NCI-H146 treated with DMSO at 0.1 percent for 48 hours (cell line): ENCODE results near the gene GUSB.

Experiments used
- DNase-seq: peaks from one replicate; lab custom pipeline; 2025; ENCODE audit not compliant: unreplicated experiment; lab: John Stamatoyannopoulos, UW

The GUSB gene

DNA sequence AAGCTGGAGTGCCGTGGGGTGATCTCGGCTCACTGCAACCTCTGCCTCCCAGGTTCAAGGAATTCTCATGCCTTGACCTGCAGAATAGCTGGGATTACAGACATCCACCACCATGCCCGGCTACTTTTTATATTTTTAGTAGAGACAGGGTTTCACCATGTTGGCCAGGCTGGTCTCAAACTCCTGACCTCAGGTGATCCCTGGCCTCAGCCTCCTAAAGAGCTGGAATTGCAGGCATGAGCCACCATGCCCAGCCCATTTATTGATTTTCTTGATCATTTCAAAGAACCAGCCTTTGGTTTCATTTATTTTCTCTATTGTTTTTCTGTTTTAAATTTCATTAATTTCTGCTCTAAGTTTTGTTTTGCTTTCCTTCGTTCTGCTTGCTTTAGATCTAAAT is 50.3 kb downstream of the GUSB start:
- DNase-seq, result no peak

DNA sequence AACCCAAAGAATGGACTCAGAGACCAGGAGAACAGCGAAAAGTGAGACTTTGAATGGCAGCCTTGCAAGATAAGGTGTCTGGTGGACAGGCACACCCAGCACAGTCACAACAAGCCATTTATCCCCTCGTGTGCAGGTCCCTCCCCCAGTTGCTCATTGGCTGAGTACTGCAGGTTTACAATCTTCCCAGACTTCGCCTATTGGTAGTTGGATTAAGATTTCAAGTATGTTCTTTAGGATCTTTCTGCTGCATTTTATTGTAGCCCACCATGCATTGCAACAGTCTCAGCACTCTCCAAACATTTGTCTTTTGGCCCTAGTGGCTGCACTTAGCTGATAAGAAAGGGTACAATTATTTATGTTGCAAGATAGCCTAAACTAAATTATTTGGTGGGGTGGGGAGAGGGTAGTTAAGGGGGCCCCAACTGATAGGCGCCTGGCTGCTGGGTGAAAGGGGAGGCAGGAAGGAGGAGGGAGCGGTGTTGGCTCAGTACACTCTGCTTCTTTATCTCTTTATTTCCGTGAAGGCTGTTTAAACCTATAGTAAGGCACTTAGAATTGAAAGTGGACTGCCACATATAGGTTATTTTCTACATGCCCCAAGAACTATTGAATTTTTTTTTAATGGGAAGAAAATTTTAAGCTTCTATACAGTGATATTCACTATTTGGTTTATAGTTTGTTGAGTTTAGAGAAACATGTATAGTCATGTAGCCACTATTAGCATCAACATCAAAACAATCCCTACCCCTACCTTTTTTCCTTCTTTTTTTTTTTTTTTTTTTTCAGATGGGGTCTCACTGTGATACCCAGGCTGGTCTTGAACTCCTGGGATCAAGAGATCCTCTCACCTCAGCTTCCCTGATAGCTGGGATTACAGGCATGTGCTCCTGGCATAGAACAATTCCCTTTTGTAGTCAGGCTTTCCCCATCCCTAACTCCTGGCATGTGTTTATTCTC is 54.2 kb downstream of the GUSB start:
- no peak for DNase-seq

DNA sequence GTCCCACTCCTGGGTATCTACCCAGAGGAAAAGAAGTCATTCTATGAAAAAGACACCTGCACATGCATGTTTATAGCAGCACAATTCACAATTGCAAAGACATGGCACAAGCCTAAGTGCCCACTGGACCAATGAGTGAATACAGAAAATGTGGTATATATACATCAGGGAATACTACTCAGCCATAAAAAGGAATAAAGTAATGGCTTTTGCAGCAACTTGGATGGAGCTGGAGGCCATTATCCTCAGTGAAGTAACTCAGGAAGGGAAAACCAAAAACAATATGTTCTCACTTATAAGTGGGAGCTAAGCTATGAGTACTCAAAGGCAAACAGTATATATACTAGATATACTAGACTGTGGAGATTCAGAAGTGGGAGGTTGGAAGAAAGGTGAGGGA is 55.4 kb downstream of the GUSB start:
- no peak for DNase-seq

DNA sequence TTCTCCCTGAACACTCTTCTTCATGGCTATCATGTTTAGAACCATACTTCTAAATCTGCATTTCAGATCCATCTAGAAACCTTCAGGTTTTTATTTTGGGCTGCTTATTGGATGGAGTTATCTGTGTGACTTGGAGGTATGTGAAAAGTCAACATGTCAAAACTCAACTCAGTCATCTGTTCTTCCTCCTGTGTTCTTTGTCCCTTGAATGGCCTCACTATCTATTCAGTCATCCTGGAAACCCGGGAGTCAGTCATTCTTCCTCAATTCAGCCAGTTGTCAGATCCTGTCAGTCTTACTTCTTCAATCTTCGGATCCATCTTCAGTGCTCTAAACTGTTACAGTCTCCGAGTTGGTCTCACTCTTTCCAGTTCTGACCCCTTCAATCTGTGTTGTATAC is 57.0 kb downstream of the GUSB start:
- no peak for DNase-seq

DNA sequence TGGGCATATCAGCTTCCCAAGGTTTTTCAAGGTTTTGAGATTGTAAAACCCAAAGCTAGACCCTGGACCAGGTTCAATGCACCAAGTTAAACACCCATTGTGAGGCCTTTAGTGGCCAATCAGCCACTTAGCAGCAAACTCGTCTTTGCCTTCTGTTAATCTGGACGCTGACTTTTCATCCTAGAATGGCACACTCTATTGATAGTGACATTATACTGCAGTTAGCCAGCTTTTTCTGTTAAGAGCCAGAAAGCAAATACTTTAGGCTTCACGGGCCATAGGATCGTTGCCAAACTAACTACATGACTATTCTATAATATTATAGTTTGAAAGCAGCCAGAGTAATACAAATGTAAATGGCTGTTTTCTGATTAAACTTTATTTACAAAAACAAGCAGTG is 57.8 kb downstream of the GUSB start:
- no peak for DNase-seq

DNA sequence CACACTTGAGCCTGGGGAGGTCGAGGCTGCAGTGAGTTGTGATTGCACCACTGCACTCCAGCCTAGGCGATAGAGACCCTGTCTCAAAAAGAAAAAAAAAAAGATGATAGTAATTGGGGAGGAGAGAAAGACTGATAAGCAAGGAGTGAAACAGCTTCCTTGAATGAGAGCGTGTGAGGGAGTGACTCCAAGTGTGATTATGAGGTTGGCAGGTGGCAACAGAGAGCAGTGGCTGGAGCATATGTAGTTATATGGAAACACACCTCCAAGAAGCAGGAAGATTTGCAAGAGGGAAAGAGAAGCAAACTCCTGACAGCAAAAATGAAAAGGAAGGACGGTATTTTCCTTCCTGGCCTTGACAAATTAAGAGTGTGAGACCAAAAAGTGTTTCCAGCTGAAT is 58.7 kb downstream of the GUSB start:
- DNase-seq, result no peak

DNA sequence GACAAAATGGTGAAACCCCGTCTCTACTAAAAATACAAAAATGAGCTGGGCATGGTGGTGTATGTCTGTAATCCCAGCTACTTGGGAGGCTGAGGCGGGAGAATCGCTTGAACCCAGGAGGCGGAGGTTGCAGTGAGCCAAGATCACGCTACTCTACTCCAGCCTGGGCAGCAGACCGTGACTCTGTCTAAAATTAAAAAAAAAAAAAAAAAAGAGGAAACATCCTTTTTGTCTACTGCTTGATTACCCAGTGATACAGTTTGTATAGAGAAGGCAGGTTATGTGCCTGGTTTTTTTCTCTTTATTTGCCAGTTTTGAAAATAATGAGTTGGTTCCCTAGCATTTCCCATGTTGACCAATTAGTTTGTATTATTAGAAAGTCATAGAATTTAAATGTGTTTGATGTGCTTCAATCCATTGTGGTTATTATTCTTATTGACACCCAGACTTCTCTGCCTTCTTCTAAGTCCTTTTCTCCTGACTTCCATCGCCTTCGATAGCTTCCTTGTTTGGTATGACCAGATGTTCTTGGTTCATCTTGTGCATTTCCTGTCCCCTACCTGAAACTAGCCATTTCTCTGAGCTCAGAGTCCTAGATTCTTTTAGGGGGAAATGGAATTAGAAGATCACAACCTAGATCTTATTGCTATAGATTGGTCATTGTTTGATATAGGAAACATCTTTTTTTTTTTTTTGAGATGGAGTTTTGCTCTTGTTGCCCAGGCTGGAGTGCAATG is 65.9 kb downstream of the GUSB start:
- DNase-seq, result no peak

DNA sequence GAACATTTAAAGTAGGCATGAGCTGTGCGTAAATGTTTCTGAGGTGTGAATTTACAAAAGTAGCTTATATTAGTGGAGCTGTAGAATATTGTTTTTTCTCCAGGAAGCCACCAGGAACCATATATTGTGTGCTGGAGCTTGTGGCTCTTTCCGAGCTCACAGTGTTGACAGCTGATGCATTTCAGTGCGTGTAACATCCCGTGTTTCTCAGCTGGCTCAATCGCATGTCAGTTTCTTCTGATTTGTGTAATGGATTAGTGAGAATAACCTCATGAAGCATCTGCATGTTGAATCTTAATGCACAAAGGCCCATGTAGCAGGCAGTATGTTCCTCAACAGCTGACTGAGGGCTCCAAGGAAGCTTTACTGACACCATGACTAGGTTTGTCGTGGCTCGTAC is 69.8 kb downstream of the GUSB start:
- no peak for DNase-seq
